HT1080 (cell line): ENCODE results near the gene CFL2. TPM values are rescaled to one million over a fixed set of nuclear protein-coding genes. Genes with fewer than 3 reads are reported as not detected.
"Not testable (repeated sequence)": the region's sequence is repeated elsewhere in the genome, so short reads cannot be mapped to it uniquely, and the experiment has no call there.

Source experiments
- DNase-seq: peaks from one replicate; pipeline ENCODE4 v3.0.0-alpha.2; 2015; ENCODE audit warnings: low read depth
- total RNA-seq: library from RNA; depleted of rRNA; stranded (reverse); fragments of >200 nt; shearing (Covaris generic); gene quantifications from 2 replicates; pipeline ENCODE4 v1.2.3, GENCODE V29; 2014

The CFL2 gene
- total RNA-seq, 1 experiment from 2014 or later = 132 TPM

DNA sequence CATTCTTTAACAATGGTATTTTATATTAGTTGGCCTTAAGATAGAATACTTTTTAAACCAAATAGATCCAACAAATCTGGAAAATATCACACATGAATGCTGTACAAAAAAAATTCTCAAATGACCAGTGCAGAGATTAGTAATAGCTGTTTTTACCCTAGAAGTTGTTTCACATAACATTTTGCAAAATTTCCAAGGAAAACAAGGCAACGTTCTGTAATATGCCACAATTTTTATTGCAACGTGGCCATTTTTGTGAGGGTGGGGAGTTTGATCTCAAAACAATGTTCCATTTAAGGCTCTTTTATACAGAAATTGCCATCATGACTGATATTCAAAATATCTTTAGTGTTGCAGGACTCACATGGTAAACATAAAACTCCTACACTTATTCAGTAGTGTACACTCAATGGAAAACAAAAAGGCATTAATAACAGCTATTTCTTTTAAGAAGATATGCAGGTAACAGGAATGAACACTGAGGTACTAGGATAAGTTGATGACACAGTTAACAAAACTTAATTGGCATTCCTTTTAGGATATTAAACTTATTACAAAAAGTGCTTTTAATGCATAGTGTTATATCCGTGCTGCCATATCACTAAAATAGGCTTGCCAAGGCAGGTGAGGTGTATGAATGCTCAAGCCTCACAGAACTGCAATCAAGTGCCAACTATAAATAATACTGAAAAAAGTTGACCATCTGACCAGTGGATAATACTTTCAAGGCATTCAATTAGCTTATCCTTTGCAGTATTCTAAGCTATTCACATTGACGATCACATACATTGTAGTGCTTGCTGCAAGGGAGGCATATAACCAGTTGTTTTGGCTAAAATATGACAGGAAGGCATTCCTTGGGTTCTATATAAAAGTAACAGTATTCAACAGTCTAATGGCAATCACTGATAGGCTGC, 2.3 kb downstream of the CFL2 start:
- no peak for DNase-seq

DNA sequence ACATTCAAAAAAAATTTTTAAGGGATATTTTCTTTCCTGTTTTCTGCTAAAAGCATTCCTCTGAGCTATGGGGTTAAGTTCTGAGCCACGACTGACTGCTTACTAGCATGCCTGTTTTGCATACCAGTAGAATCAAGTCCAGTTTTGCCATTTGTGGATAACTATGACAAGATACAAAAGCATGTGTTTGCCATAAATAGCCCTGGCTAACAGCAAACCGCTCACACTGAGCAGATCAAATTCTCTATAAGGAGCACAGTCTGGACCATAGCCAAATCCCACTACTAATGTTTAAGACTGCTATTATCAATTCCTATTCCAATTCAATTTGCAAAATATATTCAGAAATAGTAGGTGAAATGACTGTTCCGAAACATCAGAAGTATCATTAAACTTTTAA, 3.2 kb downstream of the CFL2 start:
- peak; percentile 64 for DNase-seq

DNA sequence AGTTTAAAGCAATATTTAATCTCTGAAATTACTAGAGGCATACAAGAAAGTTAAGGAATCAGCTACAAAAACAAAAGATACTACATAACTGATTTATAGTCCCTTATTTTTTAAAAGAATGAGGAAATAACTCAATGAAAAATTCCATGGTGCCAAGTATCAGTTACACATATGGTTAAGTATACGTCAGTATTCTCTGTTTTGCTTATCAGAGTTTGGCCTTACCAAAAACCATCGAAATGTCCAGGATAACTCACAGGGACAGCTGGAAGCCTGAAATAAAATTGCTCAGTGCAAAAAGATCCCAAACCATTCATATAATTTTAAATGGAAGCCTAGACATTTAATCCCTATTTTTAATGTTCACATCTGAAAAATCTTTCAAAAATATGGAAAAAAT, 3.6 kb downstream of the CFL2 start:
- DNase-seq = no peak

DNA sequence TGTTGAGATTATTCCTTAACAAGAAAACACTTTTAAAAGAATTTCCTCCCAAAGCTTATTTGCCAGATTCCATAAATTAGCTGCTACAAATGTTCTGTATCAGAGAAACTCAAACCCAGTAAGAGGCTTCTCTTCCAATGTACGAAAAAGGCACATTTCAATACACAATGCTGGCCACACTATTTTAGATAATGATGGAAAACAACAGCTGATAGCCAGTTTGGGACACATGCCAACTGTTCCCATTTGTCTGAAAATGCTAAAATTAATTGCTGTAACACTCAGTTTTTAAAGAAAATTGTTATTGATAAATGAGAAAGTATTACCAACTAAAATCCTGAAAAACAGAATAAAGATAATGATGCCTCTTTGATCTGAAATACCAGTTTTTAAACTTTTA, 4.4 kb downstream of the CFL2 start:
- no peak for DNase-seq

DNA sequence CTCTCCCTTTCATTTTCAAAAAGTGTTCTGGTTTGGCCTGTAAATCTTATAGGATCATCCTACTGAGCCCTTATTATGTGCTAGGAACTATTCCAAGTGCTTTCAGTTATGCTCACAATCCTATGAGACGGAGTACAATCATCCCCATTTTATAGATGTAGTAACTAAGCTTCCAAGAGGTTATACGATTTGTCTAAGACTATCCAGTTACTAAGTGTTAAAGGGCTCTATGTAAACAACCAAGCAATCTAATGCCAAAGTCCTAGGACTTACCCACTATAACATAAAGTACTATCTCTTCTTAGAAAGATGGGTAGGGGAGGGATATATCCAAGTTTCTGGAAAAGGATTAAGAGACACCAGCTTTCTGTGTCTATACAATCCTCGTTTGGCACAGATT, 6.7 kb downstream of the CFL2 start:
- DNase-seq = no peak

DNA sequence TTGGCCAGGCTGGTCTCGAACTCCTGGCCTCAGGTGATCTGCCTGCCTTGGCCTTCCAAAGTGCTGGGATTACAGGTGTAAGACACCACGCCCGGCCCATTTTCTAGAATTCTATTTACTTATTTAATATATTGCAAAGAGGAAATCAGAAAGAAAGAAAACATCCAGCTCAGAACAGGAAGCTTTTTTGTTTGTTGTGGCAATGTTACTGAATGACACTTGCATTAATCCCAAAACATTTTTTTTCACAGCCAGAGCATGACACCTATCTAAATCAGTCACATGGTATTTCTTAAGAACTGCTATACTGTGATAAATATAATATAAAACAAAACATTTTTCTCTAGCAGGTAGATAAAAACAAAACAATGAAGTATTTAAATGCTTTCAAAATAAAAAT, 12.6 kb downstream of the CFL2 start:
- DNase-seq = no peak

DNA sequence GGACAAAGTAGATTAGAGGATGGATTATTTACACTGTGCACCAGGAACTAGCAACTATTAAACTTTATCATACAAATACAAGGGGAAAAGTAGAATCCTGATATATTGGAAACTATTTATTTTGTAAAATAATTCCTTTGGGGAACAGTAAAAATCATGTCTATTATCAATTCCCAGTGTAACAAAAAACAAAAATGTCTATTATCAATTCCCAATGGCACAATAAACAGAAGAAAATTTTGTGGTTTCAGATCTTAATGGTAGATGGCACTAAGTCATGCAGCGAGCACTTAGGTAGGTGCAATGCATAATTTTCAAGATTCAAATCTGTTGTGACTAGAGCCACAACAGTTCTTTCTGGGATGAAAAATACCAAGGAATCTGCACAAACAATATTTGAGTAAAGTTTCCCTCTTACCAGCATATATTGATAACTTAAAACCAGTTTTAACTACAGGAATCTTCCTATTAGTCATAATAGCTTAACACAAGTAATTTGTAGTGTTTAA, 13.7 kb downstream of the CFL2 start:
- DNase-seq = no peak

DNA sequence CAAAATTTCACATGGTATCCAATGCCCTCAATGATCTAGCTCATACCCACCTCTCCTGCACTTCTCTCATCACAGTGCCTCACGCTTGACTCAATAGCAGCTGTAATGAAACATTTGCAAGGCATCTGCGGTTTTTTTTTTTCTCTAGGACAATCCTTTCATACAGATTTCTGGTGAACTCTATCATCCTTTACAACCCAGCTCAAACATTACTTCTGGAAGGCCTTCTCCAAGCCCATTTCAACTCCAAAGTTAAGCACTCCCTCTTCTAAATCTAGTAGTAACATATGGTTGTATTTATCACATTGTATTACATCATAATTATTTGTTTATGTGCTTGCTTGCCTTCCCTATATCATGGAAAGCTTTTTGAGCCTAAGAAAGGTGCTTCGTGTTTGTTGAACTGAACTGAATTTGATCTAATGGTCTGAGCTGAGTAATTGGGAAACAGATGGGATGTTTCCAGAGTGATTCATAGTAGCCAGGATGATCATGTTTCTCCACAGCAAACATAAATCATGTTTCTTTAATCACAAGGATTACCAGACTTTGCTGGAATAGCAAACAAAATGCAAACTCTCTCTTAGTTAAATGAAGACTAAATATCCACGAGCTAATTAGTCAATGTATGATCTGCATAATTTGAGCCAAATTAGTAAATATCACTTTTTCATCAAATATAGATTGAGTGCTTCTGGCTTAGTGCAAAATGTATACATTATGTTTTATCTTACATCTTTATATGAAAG, 14.3 kb downstream of the CFL2 start:
- peak; percentile 94 for DNase-seq

DNA sequence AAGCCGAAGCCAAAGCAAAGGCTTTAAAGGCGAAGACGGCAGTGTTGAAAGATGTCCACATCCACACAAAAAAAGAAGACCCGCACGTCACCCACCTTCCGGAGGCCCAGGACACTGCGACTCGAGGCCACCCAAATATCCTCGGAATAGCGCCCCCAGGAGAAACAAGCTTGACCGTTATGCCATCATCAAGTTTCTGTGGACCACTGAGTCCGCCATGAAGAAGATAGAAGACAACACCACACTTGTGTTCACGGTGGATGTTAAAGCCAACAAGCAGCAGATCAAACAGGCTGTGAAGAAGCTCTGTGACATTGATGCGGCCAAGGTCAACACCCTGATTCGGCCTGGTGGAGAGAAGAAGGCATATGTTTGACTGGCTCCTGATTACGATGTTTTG, 20.2 kb downstream of the CFL2 start:
- DNase-seq = not testable (repeated sequence)

DNA sequence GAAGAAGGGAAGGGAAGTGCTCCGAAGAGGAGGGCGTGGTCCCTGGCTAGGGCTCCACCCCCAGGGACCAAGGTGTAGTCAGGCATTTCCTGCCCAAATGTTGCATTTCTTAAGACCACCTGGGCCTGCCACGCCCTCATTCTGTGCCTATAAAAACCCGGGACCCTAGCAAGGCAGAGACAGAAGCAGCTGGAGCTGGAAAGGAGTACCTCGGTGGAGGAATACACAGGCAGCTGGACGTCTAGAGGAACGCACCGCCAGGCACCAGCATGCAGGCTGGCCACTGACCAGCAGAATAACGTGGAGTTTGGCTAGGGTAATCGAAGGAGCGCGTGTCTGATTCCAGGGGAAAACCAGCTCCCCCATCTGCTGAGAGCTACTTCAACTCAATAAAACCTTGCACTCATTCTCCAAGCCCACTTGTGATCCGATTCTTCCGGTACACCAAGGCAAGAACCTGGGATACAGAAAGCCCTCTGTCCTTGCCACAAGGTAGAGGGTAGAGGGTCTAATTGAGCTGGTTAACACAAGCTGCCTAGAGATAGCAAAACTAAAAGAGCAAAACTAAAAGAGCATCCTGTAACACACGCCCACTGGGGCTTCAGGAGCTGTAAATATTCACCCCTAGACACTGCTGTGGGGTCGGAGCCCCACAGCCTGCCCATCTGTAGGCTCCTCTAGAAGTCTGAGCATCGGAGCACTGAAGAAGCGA, 21.0 kb downstream of the CFL2 start:
- DNase-seq = no peak

DNA sequence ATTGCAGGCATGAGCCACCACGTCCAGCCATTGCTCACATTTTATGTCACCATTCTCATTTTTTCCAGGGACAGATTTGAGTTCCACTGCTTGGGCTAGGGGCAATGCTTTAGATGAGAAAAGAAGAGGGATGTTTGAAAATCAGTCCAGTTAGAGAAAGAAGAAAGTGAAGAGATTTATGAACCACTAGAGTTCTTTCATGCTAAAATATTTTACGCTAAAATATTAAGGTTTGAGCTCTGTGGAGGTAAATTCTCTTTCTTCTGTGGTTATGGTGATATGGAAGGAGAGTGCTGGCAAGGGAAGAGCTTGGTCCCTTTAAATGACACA, 21.5 kb downstream of the CFL2 start:
- DNase-seq = no peak

DNA sequence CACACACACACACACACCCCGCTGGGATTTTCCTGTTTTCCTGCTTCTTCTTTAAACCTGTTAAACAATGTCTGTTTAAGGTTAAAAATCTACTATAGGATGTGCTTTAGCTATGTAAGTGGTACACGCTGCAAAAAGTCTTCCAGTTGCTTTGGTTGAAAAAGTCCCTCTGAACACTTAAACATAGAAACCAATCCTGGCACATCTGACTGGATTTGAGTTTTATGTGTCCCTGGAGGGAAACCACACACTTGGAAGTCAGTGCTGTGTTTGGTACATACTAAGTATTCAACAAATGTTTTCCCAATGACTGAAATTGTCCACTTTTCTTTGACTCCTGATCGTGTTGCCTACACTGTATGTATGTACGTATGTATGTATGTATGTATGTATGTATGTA, 22.0 kb downstream of the CFL2 start:
- DNase-seq = no peak

DNA sequence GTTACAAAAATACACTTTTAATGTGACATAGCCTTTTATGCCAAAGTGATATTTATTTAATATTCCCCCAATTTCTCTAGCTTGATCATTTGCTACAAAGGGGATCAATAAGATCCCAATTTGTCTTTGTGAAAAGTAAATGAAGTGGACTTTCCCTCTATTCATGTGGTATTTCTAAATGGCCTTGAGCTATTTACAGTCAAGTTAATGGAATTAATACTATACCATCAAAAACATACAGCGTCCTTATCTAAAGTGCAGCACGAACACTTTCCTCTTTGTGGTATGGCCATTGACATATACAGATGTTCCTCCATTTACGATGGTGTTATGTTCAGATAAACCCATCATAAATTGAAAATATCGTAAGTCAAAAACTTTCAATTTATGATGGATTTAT, 23.2 kb downstream of the CFL2 start:
- DNase-seq = no peak

DNA sequence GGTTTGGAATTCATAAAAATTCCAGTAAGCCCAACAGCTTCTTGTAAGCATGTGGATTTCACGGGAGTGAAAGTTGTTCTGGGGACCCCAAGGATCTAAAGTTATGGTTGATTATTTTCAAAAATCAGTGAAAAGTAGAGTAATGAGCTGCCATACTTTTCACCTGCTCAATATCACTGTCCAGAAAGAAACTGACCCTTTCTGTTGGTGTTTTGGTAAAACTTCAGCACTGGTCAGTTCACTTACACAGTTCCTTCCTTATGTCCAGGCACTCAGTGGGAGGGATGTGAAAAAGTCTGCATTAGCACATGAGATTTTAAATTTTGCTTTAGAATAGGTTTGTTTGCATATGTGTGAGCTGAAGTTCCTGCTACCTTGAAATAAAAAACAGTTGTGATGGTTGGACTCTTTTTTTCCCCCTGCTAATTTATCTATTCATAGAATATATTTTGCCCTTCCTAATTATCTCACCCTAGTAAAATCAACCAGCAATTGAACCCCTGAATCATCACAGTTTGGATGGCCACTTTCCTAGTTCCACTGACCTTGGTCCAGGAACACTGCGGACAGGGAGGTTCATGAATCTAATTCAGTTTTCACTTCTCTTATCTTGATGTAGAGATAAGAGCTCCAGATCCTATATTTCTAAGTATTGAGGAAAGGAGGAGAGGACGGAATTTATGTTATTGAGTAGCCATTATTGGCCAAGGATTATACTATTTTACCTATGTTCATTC, 25.8 kb downstream of the CFL2 start:
- DNase-seq = no peak

DNA sequence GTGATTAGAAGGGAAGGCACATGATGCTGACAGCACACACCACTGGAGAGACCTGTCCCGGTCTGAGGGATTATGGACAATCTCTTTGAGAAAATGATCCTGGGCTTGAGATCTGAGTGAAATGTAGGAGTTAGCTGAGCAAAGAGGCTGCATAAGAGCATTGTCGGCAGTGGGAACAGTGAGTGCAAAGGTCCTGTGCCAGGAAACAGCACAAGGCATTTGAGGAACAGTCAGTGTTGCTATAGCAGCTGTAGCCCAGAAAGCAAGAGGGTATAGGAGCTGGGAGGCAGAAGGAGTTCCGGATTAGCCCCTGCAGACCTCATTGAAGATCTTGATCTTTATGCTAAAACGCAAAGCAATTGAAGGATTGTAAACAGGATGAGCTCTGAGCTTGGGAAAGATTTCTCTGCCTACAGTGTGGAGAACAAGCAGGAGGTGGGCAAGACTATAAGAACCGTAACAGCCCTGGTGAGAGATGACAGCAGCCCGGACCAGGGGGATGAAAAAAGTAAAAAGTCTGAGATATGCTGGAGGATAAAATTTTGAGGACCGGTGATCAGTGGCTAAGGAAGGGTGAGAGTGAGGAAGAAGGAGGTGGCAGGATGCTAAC, 28.5 kb downstream of the CFL2 start:
- DNase-seq = no peak

DNA sequence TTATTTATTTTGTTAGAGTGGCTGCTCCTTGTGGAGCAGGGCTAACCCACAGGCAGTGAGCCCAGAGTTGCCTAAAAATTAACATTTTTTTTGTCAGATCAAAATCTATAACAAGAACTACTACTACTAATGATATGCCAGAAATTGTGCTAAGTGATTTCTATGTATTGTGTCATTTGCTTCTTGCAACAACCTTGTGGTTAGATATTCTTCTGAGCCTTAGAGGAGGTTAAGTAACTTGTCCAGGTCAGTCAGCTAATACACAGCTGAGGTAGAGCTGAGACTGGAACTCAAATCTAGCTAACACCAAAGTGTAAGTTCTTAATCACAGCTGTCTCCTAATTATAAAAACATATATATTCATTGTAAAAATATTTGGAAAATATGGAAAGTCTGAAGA, 29.8 kb downstream of the CFL2 start:
- DNase-seq = no peak

DNA sequence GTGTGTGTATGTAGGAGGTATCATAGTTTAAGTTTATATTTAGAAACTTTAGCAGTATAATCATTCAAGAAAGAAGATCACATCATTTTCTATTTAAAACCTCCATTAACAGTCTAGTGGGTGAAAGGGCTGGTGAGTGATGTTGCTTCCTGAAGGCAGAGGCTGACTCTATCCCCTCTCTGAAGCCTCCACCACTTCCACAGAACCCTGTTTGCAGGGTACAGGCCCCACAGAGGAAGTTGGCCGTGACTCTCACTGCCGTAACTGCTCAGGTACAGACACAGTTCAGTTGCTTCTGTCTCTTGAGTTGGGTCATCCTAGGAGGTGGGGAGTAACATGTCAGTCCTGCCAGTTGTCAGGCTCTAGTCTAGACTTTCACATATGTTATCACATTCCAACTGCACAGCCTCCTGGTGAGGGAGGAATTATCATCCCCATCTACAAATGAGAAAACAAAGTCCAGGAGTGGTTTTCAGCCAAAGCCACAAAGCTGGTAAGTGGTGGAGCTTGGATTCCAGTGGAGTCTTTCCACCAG, 31.5 kb downstream of the CFL2 start:
- DNase-seq = no peak

DNA sequence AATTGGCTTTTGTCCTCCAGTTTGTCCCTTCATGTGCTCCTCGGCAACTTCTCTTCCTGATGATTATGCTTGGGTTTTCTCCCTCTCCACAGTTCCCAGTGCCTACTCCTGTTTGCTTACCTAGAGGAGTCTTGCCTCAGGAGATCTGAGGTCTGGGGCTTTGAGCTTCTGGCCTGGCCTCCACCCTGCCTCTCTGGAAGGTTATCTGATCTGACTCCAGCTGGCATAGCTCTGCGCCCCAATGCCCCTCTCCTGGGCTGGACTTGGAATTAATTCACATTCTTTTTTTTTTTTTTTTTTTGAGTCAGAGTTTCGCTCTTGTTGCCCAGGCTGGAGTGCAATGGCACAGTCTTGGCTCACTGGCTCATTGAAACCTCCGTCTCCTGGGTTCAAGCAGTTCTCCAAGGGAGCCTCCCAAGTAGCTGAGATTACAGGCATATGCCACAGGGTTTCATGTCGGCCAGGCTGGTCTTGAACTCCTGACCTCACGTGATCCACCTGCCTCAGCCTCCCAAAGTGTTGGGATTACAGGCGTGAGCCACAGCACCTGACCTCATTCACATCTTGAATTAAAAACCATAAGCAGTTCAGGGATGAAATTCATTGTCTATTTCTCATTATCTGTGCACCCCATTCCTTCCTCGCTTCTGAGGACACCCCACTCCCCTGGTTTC, 33.5 kb downstream of the CFL2 start:
- DNase-seq = no peak

DNA sequence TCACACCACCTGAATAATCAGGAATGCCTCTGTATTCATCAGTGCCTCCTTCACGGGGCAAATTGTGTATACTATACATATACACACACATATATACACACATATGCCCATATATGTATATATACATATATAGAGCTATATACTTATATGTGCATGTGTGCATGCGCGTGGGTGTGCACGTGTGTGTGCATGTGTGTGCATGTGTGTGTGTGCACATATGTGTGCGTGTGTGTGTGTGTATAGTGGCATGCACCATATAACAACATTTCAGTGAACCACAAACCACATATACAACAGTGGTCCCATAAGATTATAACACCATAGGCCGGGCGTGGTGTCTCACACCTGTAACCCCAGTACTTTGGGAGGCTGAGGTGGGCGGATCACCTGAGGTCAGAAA, 35.7 kb downstream of the CFL2 start:
- no peak for DNase-seq

DNA sequence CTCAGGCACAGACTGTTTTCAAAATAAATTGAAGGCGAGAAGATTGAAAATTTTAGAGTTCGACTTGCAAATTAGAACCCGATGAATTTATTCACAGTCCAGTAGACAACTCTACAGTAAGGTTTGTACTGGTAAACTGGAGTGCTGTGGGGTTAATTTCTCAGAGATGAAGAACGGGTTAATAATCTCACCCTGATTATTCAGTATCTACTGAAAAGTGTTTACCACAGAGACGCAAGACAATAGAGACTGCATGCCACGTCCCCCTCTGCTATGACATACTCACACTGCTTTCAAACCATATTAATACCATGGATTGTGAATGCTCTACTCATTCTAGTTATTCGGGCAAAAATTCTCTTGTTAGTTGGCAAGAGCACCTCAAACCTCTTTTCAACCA, 36.1 kb downstream of the CFL2 start:
- DNase-seq = no peak
